Activated naive CD8-positive, alpha-beta T cell treated with anti-CD3 and anti-CD28 coated beads, Interleukin-2, amount 10 ng/mL, durations not matched to agents 7 days and 5 days (primary cell): ENCODE data around the gene USP15. TPM values are rescaled to one million over a fixed set of nuclear protein-coding genes. Genes with fewer than 3 reads are reported as not detected.
A peak's percentile ranks its signal among the peaks of the same experiment; 100 is the strongest.

Experiments
- ATAC-seq: fragments of 150-1000 bp; cut with Tn5 transposase; one replicate; pipeline ENCODE4 v1.10.0; 2021; ENCODE audit warnings: low read depth, moderate library complexity
- POLR2A ChIA-PET: fragments of 350-600 bp; sonication (Branson Sonifier 250); formaldehyde crosslinking; loops from one replicate; lab custom pipeline; 2021; ENCODE audit warnings: antibody characterized with exemption; lab: Charles Lee
- DNase-seq: peaks from one replicate; pipeline ENCODE4 v3.0.0; 2021
- H3K27ac Mint-ChIP-seq: one replicate; pipeline ENCODE4 v1.8.0; 2022; ENCODE audit warnings: mild to moderate bottlenecking, mixed read lengths
- H3K27me3 Mint-ChIP-seq: one replicate; pipeline ENCODE4 v1.8.0; 2022; ENCODE audit warnings: mild to moderate bottlenecking, moderate library complexity, mixed read lengths
- H3K36me3 Mint-ChIP-seq: one replicate; pipeline ENCODE4 v1.8.0; 2021; ENCODE audit warnings: mild to moderate bottlenecking, mixed read lengths
- H3K4me1 Mint-ChIP-seq: one replicate; pipeline ENCODE4 v1.8.0; 2021; ENCODE audit warnings: mixed read lengths
- H3K4me3 Mint-ChIP-seq: one replicate; pipeline ENCODE4 v1.8.0; 2022; ENCODE audit warnings: mild to moderate bottlenecking, moderate library complexity, mixed read lengths
- H3K9me3 Mint-ChIP-seq: one replicate; pipeline ENCODE4 v1.8.0; 2021; ENCODE audit warnings: mixed read lengths
- total RNA-seq, 2 experiments: library from RNA; stranded (reverse); gene quantifications; one replicate each; pipeline ENCODE4 v1.2.3, GENCODE V29; 2021

The USP15 gene
- 100 to 1,000 TPM; 163 TPM for total RNA-seq

GRCh38 chr12:62259993-62260732 lies at the start of gene USP15:
TSS of gene USP15 (plus strand) at chr12:62260404. CDS start at chr12:62260415, 11 bp downstream.
- Mint-ChIP-seq H3K27me3 (no peaks in the 10 kb centered on the region), H3K27ac (peak within 1 kb of the TSS; percentile 98), H3K9me3 (no peaks in the 10 kb centered on the region), H3K4me3 (peak within 1 kb of the TSS; percentile 92), H3K4me1 (peaks cover 38% of the 10 kb centered on the region), H3K36me3 (peaks cover 23% of the 10 kb centered on the region)
- DNase-seq (peak; percentile 96), ATAC-seq (peak; percentile 74)
- POLR2A ChIA-PET, result interaction anchor here (0.7 to 2.0 kb wide), 7 partner anchors 9 to 343 kb away, joined by 3 to 26 read pairs (median 3); no protein-coding TSS in a partner anchor

GRCh38 chr12:62210422-62210821 lies 49.8 kb upstream of the USP15 start:
- no peak for ATAC-seq
- POLR2A ChIA-PET, result no interaction called here
- Mint-ChIP-seq H3K4me1 (peaks cover 8% of the 10 kb centered on the region), H3K36me3 (no peaks in the 10 kb centered on the region), H3K27ac (no peak overlapping the region), H3K27me3 (peaks cover 6% of the 10 kb centered on the region), H3K9me3 (no peaks in the 10 kb centered on the region), H3K4me3 (no peak overlapping the region)
- no peak for DNase-seq

DNA sequence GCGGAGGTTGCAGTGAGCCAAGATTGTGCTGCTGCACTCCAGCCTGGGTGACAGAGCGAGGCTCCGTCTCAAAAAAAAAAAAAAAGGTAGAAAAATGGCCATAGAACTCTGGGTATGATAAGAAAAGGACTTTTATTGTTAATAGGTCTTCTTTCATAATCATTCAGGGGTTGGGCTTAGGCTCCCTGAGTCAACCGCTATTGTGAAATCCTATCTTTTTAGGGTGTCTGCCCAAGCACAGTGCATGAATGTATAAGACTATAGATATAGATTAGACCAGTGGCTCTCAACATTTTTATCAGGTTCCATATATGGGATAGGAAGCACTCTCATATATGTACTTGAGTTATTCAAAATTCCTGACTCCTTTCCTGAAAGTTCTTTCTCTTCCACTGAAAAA lies 48.7 kb upstream of the USP15 start:
- Mint-ChIP-seq H3K4me1 (peaks cover 8% of the 10 kb centered on the region), H3K27ac (no peak overlapping the region), H3K36me3 (no peaks in the 10 kb centered on the region), H3K27me3 (peaks cover 6% of the 10 kb centered on the region), H3K9me3 (no peaks in the 10 kb centered on the region), H3K4me3 (no peak overlapping the region)
- no peak for ATAC-seq
- POLR2A ChIA-PET, result no interaction called here
- DNase-seq, result no peak

DNA sequence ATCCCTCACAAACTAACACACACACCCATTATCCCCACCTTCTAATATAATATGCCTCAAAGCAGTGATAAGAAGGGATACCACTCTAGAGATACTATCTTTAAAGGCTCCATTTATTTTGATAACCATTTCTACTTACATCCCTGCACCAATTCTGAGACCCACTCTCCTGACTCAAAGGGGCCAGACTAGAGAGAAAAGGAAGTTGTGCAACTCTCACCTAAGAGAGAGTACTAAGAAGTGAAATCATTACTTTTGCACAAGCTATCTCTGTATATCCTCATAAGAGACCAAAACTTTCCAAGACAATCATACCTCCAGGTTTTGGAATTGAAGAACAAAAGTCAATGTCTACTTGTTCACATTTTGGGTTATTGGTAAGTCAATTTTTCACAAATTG lies 45.4 kb upstream of the USP15 start:
- Mint-ChIP-seq H3K4me1 (peaks cover 8% of the 10 kb centered on the region), H3K27ac (no peak overlapping the region), H3K36me3 (no peaks in the 10 kb centered on the region), H3K9me3 (no peaks in the 10 kb centered on the region), H3K4me3 (no peak overlapping the region), H3K27me3 (peaks cover 6% of the 10 kb centered on the region)
- ATAC-seq (peak; percentile 60), DNase-seq (no peak)
- POLR2A ChIA-PET, result no interaction called here

DNA sequence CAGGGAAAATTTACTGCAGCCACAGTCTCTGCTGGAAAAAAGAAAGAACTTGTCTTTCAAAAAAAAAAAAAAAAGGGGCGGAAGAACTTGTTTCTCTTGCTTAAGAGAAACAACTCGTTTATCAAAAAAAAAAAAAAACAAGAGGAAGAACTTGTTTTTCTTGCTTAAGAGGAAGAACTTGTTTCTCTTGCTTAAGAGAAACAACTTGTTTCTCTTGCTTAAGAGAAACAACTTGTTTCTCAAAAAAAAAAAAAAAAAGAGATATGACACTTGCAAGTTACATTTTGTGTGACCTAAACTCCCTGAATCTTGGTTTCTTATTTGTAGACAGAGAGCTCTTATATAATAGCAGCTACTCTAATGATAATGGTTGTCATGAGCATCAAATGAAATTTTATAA lies 44.7 kb upstream of the USP15 start:
- H3K4me1 Mint-ChIP-seq, result peaks cover 8% of the 10 kb centered on the region
- H3K27ac Mint-ChIP-seq, result no peak overlapping the region
- H3K4me3 Mint-ChIP-seq, result no peak overlapping the region
- DNase-seq (no peak), ATAC-seq (no peak)
- H3K27me3 Mint-ChIP-seq, result peaks cover 3% of the 10 kb centered on the region
- POLR2A ChIA-PET, result no interaction called here
- no peaks in the 10 kb centered on the region for H3K9me3 Mint-ChIP-seq
- H3K36me3 Mint-ChIP-seq, result no peaks in the 10 kb centered on the region

DNA sequence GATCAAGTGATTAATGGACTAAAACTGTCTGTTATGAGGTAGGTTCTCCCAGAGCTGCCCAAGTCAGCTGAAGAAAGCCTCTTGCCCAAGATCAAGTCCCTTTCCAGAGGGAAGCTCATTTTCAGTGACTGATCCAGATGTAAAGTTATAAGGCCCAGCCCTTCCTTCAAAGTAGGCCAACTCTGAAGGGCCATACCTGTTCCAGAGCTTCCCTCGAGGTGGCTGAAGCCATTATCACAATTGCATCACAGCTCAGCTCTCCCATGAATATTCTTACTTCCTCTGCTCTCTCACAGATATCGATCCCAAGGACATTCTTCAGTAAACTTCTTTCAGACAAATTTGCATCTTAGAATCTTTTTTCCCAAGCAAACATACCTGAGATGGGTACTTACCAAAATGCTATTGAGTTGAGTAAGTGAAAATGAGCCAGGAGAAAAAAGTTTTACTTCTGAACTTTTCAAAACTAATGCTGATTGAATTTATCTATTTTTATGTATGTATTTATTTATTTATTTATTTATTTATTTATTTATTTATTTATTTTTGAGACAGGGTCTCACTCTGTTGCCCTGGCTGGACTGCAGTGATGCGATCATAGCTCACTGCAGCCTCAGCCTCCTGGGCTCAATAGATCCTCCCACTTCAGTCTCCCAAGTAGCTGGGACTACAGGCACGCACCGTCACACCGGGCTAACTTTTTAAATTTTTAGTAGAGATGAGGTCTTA lies 42.6 kb upstream of the USP15 start:
- Mint-ChIP-seq H3K27me3 (no peaks in the 10 kb centered on the region), H3K27ac (no peak overlapping the region), H3K4me1 (peaks cover 8% of the 10 kb centered on the region), H3K4me3 (no peak overlapping the region), H3K36me3 (no peaks in the 10 kb centered on the region), H3K9me3 (no peaks in the 10 kb centered on the region)
- POLR2A ChIA-PET, result no interaction called here
- DNase-seq, result no peak
- ATAC-seq, result no peak

DNA sequence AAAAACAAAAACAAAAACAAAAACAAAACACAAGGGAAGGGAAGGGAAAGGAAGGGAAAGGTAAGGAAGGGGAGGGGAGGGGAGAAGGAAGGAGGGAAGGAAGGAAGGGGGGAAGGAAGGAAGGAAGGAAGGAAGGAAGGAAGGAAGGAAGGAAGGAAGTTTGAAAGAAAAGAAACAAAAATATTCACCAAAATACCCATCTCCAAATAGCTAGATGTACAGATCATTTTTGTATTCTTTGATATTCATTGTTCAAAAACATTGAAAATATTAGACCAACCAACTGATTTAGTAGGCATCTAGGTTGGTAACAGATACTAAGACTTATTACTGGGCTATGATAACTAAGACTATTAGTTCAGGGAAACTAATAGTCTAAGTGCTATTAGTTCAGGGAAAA lies 39.1 kb upstream of the USP15 start:
- no peak for DNase-seq
- POLR2A ChIA-PET, result no interaction called here
- Mint-ChIP-seq H3K27ac (no peak overlapping the region), H3K36me3 (no peaks in the 10 kb centered on the region), H3K4me3 (no peak overlapping the region), H3K9me3 (no peaks in the 10 kb centered on the region), H3K27me3 (peaks cover under 1% of the 10 kb centered on the region), H3K4me1 (no peaks in the 10 kb centered on the region)
- no peak for ATAC-seq

DNA sequence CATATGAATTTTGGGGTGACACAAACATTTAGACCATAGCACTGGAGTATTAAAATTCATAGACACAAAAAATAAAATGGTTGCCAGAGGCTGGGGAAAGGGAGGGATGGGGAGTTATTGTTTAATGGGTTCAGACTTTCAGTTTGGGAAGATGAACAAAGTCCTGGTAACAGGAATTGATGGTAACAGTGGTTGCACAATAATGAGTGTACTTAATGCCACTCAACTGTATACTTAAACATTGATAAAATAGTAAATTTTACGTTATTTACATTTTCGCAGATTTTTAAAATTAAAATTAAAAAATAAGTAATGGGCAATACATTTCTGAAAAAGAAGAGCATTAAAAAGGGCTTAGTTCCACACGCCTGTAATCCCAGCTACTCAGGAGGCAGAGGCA lies 35.6 kb upstream of the USP15 start:
- H3K36me3 Mint-ChIP-seq, result no peaks in the 10 kb centered on the region
- ATAC-seq, result no peak
- DNase-seq, result no peak
- POLR2A ChIA-PET, result no interaction called here
- peaks cover 7% of the 10 kb centered on the region for H3K27me3 Mint-ChIP-seq
- no peaks in the 10 kb centered on the region for H3K4me1 Mint-ChIP-seq
- H3K27ac Mint-ChIP-seq, result no peak overlapping the region
- H3K9me3 Mint-ChIP-seq, result no peaks in the 10 kb centered on the region
- H3K4me3 Mint-ChIP-seq, result no peak overlapping the region

GRCh38 chr12:62227091-62227490 lies 33.1 kb upstream of the USP15 start:
- POLR2A ChIA-PET, result no interaction called here
- peaks cover under 1% of the 10 kb centered on the region for H3K9me3 Mint-ChIP-seq
- no peaks in the 10 kb centered on the region for H3K4me1 Mint-ChIP-seq
- H3K36me3 Mint-ChIP-seq, result no peaks in the 10 kb centered on the region
- peaks cover 10% of the 10 kb centered on the region for H3K27me3 Mint-ChIP-seq
- H3K4me3 Mint-ChIP-seq, result no peak overlapping the region
- ATAC-seq (no peak), DNase-seq (no peak)
- H3K27ac Mint-ChIP-seq, result no peak overlapping the region

DNA sequence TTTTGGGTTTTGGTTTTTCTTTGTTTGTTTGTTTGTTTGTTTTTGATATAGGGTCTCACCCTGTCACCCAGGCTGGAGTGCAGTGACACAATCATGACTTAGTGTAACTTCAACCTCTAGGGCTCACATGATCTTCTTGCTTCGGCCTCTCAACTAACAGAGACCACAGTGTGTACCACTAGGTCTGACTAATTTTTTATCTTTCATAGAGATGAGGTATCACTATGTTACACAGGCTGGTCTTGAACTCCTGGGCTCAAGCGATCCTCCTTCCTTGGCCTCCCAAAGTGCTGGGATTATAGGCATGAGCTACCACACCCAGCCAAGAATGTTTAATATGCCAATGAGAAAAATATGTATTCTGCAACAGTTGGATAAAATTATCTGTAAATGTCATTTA lies 29.6 kb upstream of the USP15 start:
- POLR2A ChIA-PET, result no interaction called here
- peaks cover 10% of the 10 kb centered on the region for H3K27me3 Mint-ChIP-seq
- ATAC-seq, result no peak
- no peak overlapping the region for H3K27ac Mint-ChIP-seq
- no peak for DNase-seq
- H3K9me3 Mint-ChIP-seq, result peaks cover 3% of the 10 kb centered on the region
- no peaks in the 10 kb centered on the region for H3K36me3 Mint-ChIP-seq
- no peaks in the 10 kb centered on the region for H3K4me1 Mint-ChIP-seq
- H3K4me3 Mint-ChIP-seq, result no peak overlapping the region

DNA sequence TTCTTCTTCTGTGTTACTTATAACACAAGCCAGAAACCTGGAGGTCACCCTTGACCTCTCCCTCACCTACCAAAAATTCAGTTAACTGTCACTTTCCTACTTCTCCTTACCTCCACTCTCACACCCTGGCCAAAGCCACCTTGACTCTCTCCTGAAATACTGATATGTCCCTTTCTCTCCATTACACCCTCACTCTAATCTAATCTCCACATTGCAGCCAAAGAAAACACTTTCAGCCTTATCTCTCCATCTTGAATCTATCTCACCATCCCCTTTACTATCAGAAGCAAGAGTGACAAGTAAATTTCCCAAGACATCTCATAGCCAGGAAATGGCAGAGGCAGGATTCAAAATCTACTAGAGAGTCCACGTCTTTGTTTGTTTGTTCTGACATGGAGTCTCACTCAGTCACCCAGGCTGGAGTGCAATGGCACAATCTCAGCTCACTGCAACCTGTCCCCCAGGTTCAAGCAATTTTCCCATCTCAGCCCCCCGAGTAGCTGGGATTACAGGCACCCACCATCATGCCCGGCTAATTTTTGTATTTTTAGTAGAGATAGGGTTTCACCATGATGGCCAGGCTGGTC lies 28.0 kb upstream of the USP15 start:
- Mint-ChIP-seq H3K9me3 (peaks cover 8% of the 10 kb centered on the region), H3K4me1 (no peaks in the 10 kb centered on the region), H3K36me3 (peaks cover 1% of the 10 kb centered on the region), H3K27ac (no peak overlapping the region), H3K4me3 (no peak overlapping the region), H3K27me3 (peaks cover 6% of the 10 kb centered on the region)
- POLR2A ChIA-PET, result no interaction called here
- ATAC-seq (no peak), DNase-seq (no peak)

DNA sequence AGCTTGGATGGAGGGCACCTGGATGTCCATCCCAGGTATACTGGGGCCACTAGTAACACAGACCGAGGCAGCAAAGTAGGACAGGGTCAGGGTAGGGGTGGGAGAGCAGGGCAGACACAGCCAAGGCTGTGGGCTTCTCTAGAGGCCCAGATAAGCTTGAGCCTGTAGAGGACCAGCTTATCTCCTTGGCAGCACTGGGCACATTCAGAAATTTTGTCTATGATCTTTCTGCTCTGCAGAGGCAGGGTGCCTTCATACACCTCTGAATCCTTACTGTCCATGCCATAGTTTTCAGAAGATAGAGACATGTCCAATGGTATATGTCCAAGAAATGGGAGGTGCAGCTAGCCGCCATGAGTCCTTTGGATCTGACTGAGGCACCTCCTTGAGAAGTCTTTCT lies 26.4 kb upstream of the USP15 start:
- DNase-seq, result no peak
- H3K27me3 Mint-ChIP-seq, result peaks cover 6% of the 10 kb centered on the region

DNA sequence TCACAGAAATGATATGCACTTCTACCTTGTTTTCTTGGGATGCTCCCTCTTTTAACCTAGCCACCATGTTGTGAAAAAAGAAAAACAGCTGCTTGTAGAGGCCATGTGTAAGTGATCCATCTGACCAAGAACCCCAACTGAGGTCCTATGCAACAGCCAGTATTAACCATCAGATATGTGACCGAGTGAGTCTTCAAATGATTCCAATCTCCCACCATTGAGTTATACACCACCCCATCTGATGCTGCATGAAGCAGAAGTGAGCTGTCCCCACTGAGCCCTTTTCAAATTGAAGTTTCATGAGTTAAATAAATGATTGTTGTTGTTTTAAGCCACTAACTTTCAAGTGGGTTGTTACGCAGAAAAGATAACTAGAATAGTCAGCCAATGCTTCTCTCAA lies 20.6 kb upstream of the USP15 start:
- Mint-ChIP-seq H3K9me3 (peaks cover 11% of the 10 kb centered on the region), H3K27me3 (no peaks in the 10 kb centered on the region), H3K27ac (no peak overlapping the region), H3K4me1 (peaks cover 4% of the 10 kb centered on the region), H3K4me3 (no peak overlapping the region), H3K36me3 (peaks cover 1% of the 10 kb centered on the region)
- DNase-seq (no peak), ATAC-seq (no peak)
- POLR2A ChIA-PET, result no interaction called here

More for the DNA sequence above, 26.4 kb upstream of the USP15 start:
- Mint-ChIP-seq H3K36me3 (peaks cover 1% of the 10 kb centered on the region), H3K4me3 (no peak overlapping the region), H3K9me3 (peaks cover 11% of the 10 kb centered on the region), H3K27ac (no peak overlapping the region), H3K4me1 (no peaks in the 10 kb centered on the region)
- no peak for ATAC-seq
- POLR2A ChIA-PET, result no interaction called here
